ENCODE data around the gene GARNL3. TPM values are rescaled to one million over a fixed set of nuclear protein-coding genes. Genes with fewer than 3 reads are reported as not detected.

Gene GARNL3
- total RNA-seq, 1 experiment from 2014 or later, result 2.8 TPM

GRCh38 chr9:127398275-127398647 lies 133.7 kb downstream of the GARNL3 start:
- Mint-ChIP-seq H3K36me3 (ENCODE audit: insufficient read depth, unreplicated experiment) (peaks cover 7% of the 10 kb centered on the region), H3K9me3 (ENCODE audit: low read depth, unreplicated experiment) (no peaks in the 10 kb centered on the region), H3K27ac (ENCODE audit: unreplicated experiment) (no peak overlapping the region), H3K27me3 (ENCODE audit: unreplicated experiment) (peaks cover 13% of the 10 kb centered on the region), H3K4me1 (ENCODE audit: low read depth, unreplicated experiment) (peaks cover 9% of the 10 kb centered on the region), H3K4me3 (ENCODE audit: low read depth, unreplicated experiment) (peak overlapping the region; percentile 74)
- no peak for DNase-seq
- intact Hi-C loops (cut with micrococcal nuclease; ENCODE audit: unreplicated experiment), result no loop called here
- TF ChIP-seq CTCF (IDR thresholded peaks at IDR 0.05; ENCODE audit: unreplicated experiment), result no peak
- CTCF ChIA-PET, result no interaction called here
- TSS peak; percentile 31 for BruUV-seq (replicated peaks)

- no peak for TF ChIP-seq CTCF (IDR thresholded peaks at IDR 0.05; ENCODE audit: unreplicated experiment)
- no TSS peak for BruUV-seq (replicated peaks)
- H3K27ac Mint-ChIP-seq (ENCODE audit: unreplicated experiment), result no peak overlapping the region
- H3K4me3 Mint-ChIP-seq (ENCODE audit: low read depth, unreplicated experiment), result peak overlapping the region; percentile 74
- CTCF ChIA-PET, result interaction anchor here (0.6 kb wide), 1 partner anchor 402 kb away, joined by 5 read pairs; no protein-coding TSS in a partner anchor
- no peak for DNase-seq
- H3K27me3 Mint-ChIP-seq (ENCODE audit: unreplicated experiment), result peaks cover 13% of the 10 kb centered on the region
- H3K4me1 Mint-ChIP-seq (ENCODE audit: low read depth, unreplicated experiment), result peaks cover 9% of the 10 kb centered on the region
- H3K36me3 Mint-ChIP-seq (ENCODE audit: insufficient read depth, unreplicated experiment), result peaks cover 7% of the 10 kb centered on the region
- intact Hi-C loops (cut with micrococcal nuclease; ENCODE audit: unreplicated experiment), result no loop called here
- H3K9me3 Mint-ChIP-seq (ENCODE audit: low read depth, unreplicated experiment), result no peaks in the 10 kb centered on the region
These were observed 134.3 kb downstream of the GARNL3 start for GRCh38 chr9:127398715-127399400.

DNA sequence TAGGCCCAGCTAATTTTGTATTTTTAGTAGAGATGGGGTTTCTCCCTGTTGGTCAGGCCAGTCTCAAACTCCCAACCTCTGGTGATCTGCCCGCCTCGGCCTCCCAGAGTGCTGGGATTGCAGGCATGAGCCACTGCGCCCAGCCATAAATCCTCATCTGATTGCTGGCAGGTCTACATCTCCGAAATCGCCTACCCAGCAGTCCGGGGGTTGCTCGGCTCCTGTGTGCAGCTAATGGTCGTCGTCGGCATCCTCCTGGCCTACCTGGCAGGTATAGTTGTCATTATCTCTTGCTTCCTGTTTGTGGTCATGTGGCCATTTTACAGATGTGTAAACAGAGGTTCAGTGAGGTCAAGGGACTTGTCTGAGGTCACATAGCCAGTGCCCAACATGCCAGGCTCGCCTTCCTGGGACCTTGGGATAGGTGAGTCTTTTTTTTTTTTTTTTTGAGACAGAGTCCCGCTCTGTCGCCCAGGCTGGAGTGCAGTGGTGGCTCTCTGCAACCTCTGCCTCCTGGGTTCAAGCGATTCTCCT lies 135.2 kb downstream of the GARNL3 start:
- Mint-ChIP-seq H3K4me1 (ENCODE audit: low read depth, unreplicated experiment) (peaks cover 9% of the 10 kb centered on the region), H3K36me3 (ENCODE audit: insufficient read depth, unreplicated experiment) (peaks cover 7% of the 10 kb centered on the region), H3K4me3 (ENCODE audit: low read depth, unreplicated experiment) (no peak overlapping the region), H3K27ac (ENCODE audit: unreplicated experiment) (no peak overlapping the region), H3K9me3 (ENCODE audit: low read depth, unreplicated experiment) (no peaks in the 10 kb centered on the region), H3K27me3 (ENCODE audit: unreplicated experiment) (peaks cover 13% of the 10 kb centered on the region)
- intact Hi-C loops (cut with micrococcal nuclease; ENCODE audit: unreplicated experiment), result no loop called here
- TF ChIP-seq CTCF (IDR thresholded peaks at IDR 0.05; ENCODE audit: unreplicated experiment), result no peak
- no peak for DNase-seq
- CTCF ChIA-PET, result interaction anchor here (0.6 kb wide), 1 partner anchor 401 kb away, joined by 5 read pairs; no protein-coding TSS in a partner anchor
- no TSS peak for BruUV-seq (replicated peaks)

- TF ChIP-seq CTCF (IDR thresholded peaks at IDR 0.05; ENCODE audit: unreplicated experiment), result no peak
- intact Hi-C loops (cut with micrococcal nuclease; ENCODE audit: unreplicated experiment), result no loop called here
- Mint-ChIP-seq H3K9me3 (ENCODE audit: low read depth, unreplicated experiment) (no peaks in the 10 kb centered on the region), H3K27me3 (ENCODE audit: unreplicated experiment) (no peaks in the 10 kb centered on the region), H3K27ac (ENCODE audit: unreplicated experiment) (no peak overlapping the region), H3K36me3 (ENCODE audit: insufficient read depth, unreplicated experiment) (peaks cover 7% of the 10 kb centered on the region), H3K4me3 (ENCODE audit: low read depth, unreplicated experiment) (no peak overlapping the region), H3K4me1 (ENCODE audit: low read depth, unreplicated experiment) (no peaks in the 10 kb centered on the region)
- BruUV-seq (replicated peaks), result no TSS peak
- CTCF ChIA-PET, result no interaction called here
- no peak for DNase-seq
These were observed 138.0 kb downstream of the GARNL3 start for GRCh38 chr9:127402401-127403090.
